Measurements from ENCODE around the gene ADAM22.

Gene ADAM22

GRCh38 chr7:88009651-88010050 lies 75.6 kb downstream of the ADAM22 start:
- no peaks in the 10 kb centered on the region for H3K4me1 ChIP-seq (ENCODE audit: control insufficient read depth, insufficient read depth, low read length)
- no peaks in the 10 kb centered on the region for H3K9me3 ChIP-seq (ENCODE audit: control insufficient read depth, insufficient read depth, low read depth, low read length)
- ChIA-PET CTCF (no interaction called here), POLR2A (no interaction called here)
- no peak overlapping the region for H3K27ac ChIP-seq (ENCODE audit: extremely low read depth, low read depth, low read length)
- no peaks in the 10 kb centered on the region for H3K36me3 ChIP-seq (ENCODE audit: control insufficient read depth in 2 of 2, insufficient read depth in 1 of 2, low read length in 2 of 2)
- H3K4me3 ChIP-seq (ENCODE audit: low read depth, low read length), result no peak overlapping the region
- no peak for TF ChIP-seq ZFP41 (tag by site-specific recombination; IDR thresholded peaks at IDR 0.05; ENCODE audit: borderline replicate concordance)
- no peak for TF ChIP-seq ZIC2 (tag by site-specific recombination; IDR thresholded peaks at IDR 0.05)
- TF ChIP-seq ZNF157 (tag by site-specific recombination; IDR thresholded peaks at IDR 0.05), result no peak
- TF ChIP-seq ZNF624 (tag by site-specific recombination; IDR thresholded peaks at IDR 0.05), result no peak
- TF ChIP-seq ZBTB44 (tag by site-specific recombination; IDR thresholded peaks at IDR 0.05), result no peak
- TF ChIP-seq ZNF639 (tag by site-specific recombination; IDR thresholded peaks at IDR 0.05), result no peak
- no peak for TF ChIP-seq KLF10 (tag by site-specific recombination; IDR thresholded peaks at IDR 0.05)
- TF ChIP-seq ZNF843 (tag by site-specific recombination; IDR thresholded peaks at IDR 0.05), result no peak
- TF ChIP-seq GLI2 (tag by site-specific recombination; IDR thresholded peaks at IDR 0.05; ENCODE audit: borderline replicate concordance, low read depth), result no peak
- no peak for TF ChIP-seq ZFP37 (tag by site-specific recombination; IDR thresholded peaks at IDR 0.05)
- no peak for TF ChIP-seq ZNF830 (tag by site-specific recombination; IDR thresholded peaks at IDR 0.05; ENCODE audit: low read depth)
- no peak for TF ChIP-seq PRDM4 (tag by site-specific recombination; IDR thresholded peaks at IDR 0.05)

- ChIA-PET POLR2A (no interaction called here), CTCF (interaction anchor here (0.6 to 0.7 kb wide), 2 partner anchors 158 to 677 kb away, joined by 4 to 6 read pairs; no protein-coding TSS in a partner anchor)
- no peak for TF ChIP-seq ZNF837 (tag by site-specific recombination; IDR thresholded peaks at IDR 0.05)
- no peaks in the 10 kb centered on the region for H3K9me3 ChIP-seq (ENCODE audit: control insufficient read depth, insufficient read depth, low read depth, low read length)
- H3K4me1 ChIP-seq (ENCODE audit: control insufficient read depth, insufficient read depth, low read length), result 0 out of 2 replicates have a peak, but pooled peaks cover 3% of the 10 kb centered on the region
- no peak overlapping the region for H3K27ac ChIP-seq (ENCODE audit: extremely low read depth, low read depth, low read length)
- H3K36me3 ChIP-seq (ENCODE audit: control insufficient read depth in 2 of 2, insufficient read depth in 1 of 2, low read length in 2 of 2), result no peaks in the 10 kb centered on the region
- H3K4me3 ChIP-seq (ENCODE audit: low read depth, low read length), result no peak overlapping the region
These were observed 78.0 kb downstream of the ADAM22 start for GRCh38 chr7:88012086-88012485.

- Histone ChIP-seq H3K9me3 (ENCODE audit: control insufficient read depth, insufficient read depth, low read depth, low read length) (no peaks in the 10 kb centered on the region), H3K4me1 (ENCODE audit: control insufficient read depth, insufficient read depth, low read length) (0 out of 2 replicates have a peak, but pooled peaks cover 3% of the 10 kb centered on the region), H3K4me3 (ENCODE audit: low read depth, low read length) (no peak overlapping the region), H3K36me3 (ENCODE audit: control insufficient read depth in 2 of 2, insufficient read depth in 1 of 2, low read length in 2 of 2) (no peaks in the 10 kb centered on the region), H3K27ac (ENCODE audit: extremely low read depth, low read depth, low read length) (no peak overlapping the region)
- TF ChIP-seq ZNF423 (tag by site-specific recombination; IDR thresholded peaks at IDR 0.05), result no peak
- no peak for TF ChIP-seq ATF2 (tag by site-specific recombination; IDR thresholded peaks at IDR 0.05; ENCODE audit: low read depth)
- no peak for TF ChIP-seq PRDM6 (tag by site-specific recombination; IDR thresholded peaks at IDR 0.05)
- no peak for TF ChIP-seq ZNF184 (tag by site-specific recombination; IDR thresholded peaks at IDR 0.05)
- TF ChIP-seq ZSCAN4 (tag by site-specific recombination; IDR thresholded peaks at IDR 0.05), result no peak
- CTCF ChIA-PET, result no interaction called here
- POLR2A ChIA-PET, result no interaction called here
These were observed 79.9 kb downstream of the ADAM22 start for GRCh38 chr7:88013981-88014380.

Data from HEK293 (cell line).